Right atrium auricular region (tissue), 2 donors: ENCODE data around the gene SEC62. TPM values are rescaled to one million over a fixed set of nuclear protein-coding genes. Genes with fewer than 3 reads are reported as not detected.

Source experiments
- DNase-seq: peaks from one replicate; pipeline ENCODE4 v3.0.0-alpha.2; 2019; ENCODE audit warnings: low spot score
- H3K27ac ChIP-seq, 2 donors: fragments of 200-600 bp; sonication (generic); 1 replicate in 1 of 2; 2 replicates in 1 of 2; pipeline ENCODE4 v1.5.1; 2016 to 2019
- H3K27me3 ChIP-seq, 2 donors: fragments of 200-600 bp; sonication (generic); one replicate each; pipeline versions ENCODE4 v1.5.1 to v1.6.0; 2017 to 2019
- H3K36me3 ChIP-seq: fragments of 200-600 bp; sonication (generic); one replicate; pipeline ENCODE4 v1.5.1; 2016
- H3K4me1 ChIP-seq, 2 donors: fragments of 200-600 bp; sonication (generic); one replicate each; pipeline versions ENCODE4 v1.5.1 to v1.6.0; 2017 to 2019
- H3K4me3 ChIP-seq, 2 donors: fragments of 200-600 bp; sonication (generic); 1 replicate in 1 of 2; 2 replicates in 1 of 2; pipeline ENCODE4 v1.5.1; 2017 to 2019; ENCODE audit warnings: mild to moderate bottlenecking in 1 of 2, moderate library complexity in 1 of 2
- H3K9me3 ChIP-seq, 2 donors: fragments of 200-600 bp; sonication (generic); one replicate each; pipeline ENCODE4 v1.5.1; 2019
- CTCF ChIP-seq, 2 donors: fragments of 200-600 bp; sonication (generic); IDR thresholded peaks; one replicate each; pipeline ENCODE4 v1.5.1; 2019; ENCODE audit warnings: antibody characterized with exemption in 2 of 2
- total RNA-seq, 2 donors: library from RNA; depleted of rRNA; stranded (reverse); fragments of >200 nt; gene quantifications; one replicate each; pipeline ENCODE4 v1.1.0, GENCODE V29; 2016

The SEC62 gene
- total RNA-seq, 2 donors from 2014 or later = 29.5 to 31.2 TPM

DNA sequence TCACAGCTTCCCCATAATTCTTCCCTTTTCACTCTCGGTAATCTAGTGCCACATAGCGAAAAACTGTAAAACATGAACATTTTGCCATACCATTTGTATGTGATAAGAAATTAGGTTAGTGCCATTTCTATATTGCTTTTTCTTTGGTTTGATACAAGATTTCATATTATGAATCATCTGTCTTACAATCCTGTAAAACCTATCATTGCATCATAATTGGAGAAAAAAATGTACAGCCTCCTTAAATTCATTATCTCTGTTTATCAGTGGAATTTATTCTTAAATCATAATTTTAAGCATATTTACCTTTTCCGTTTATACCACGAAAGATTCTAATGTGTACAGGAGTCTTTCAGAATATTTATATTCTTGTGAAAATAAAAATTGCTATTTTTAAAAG lies 23.8 kb downstream of the SEC62 start:
- Histone ChIP-seq H3K4me1 (no peaks in the 10 kb centered on the region), H3K4me3 (no peak overlapping the region), H3K27me3 (no peaks in the 10 kb centered on the region), H3K9me3 (no peaks in the 10 kb centered on the region), H3K27ac (no peak overlapping the region), H3K36me3 (peaks cover 47% of the 10 kb centered on the region)
- DNase-seq = no peak
- TF ChIP-seq CTCF (IDR thresholded peaks at IDR 0.05) = no peak

- Histone ChIP-seq H3K4me1 (no peaks in the 10 kb centered on the region), H3K4me3 (no peak overlapping the region), H3K36me3 (peaks cover 32% of the 10 kb centered on the region), H3K27ac (no peak overlapping the region), H3K27me3 (no peaks in the 10 kb centered on the region), H3K9me3 (no peaks in the 10 kb centered on the region)
- TF ChIP-seq CTCF (IDR thresholded peaks at IDR 0.05) = no peak
- DNase-seq = no peak
These were observed 25.5 kb downstream of the SEC62 start for GRCh38 chr3:169992156-169992555.

DNA sequence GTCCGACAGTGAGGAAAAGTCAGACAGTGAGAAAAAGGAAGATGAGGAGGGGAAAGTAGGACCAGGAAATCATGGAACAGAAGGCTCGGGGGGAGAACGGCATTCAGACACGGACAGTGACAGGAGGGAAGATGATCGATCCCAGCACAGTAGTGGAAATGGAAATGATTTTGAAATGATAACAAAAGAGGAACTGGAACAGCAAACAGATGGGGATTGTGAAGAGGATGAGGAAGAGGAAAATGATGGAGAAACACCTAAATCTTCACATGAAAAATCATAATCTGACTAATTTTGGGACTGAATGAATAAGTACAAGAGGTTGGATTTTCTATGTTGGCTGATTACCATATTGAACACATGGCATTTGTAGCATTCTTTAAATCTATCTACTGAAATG lies 26.2 kb downstream of the SEC62 start:
- H3K4me1 ChIP-seq = no peaks in the 10 kb centered on the region
- no peak for DNase-seq
- no peak overlapping the region for H3K27ac ChIP-seq
- no peak for TF ChIP-seq CTCF (IDR thresholded peaks at IDR 0.05)
- peaks cover 25% of the 10 kb centered on the region for H3K36me3 ChIP-seq
- no peaks in the 10 kb centered on the region for H3K27me3 ChIP-seq
- no peaks in the 10 kb centered on the region for H3K9me3 ChIP-seq
- no peak overlapping the region for H3K4me3 ChIP-seq

GRCh38 chr3:169993761-169994160 lies 27.2 kb downstream of the SEC62 start:
- TF ChIP-seq CTCF (IDR thresholded peaks at IDR 0.05) = no peak
- Histone ChIP-seq H3K4me1 (no peaks in the 10 kb centered on the region), H3K27ac (no peak overlapping the region), H3K27me3 (no peaks in the 10 kb centered on the region), H3K36me3 (peaks cover 25% of the 10 kb centered on the region), H3K4me3 (no peak overlapping the region), H3K9me3 (no peaks in the 10 kb centered on the region)
- DNase-seq = no peak

DNA sequence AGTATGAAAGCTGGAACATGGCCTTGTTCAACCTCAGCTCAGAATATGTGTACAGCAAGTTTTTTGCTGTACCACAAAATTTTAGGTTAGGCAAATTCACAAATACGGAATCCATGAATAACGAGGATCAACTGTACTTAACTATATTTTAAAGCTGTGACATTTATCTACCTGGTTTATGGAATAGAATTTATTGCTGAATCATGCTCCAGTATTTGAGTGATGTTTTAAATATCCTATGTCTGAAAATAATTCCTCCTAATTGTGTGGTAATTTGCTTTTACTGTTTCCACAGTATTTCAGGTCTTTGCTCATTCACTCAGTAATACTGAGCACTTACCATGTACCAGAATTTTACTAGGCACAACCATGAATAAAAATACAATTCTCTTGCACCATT lies 29.5 kb downstream of the SEC62 start:
- no peak for DNase-seq
- Histone ChIP-seq H3K9me3 (no peaks in the 10 kb centered on the region), H3K4me3 (no peak overlapping the region), H3K36me3 (peaks cover 24% of the 10 kb centered on the region), H3K4me1 (no peaks in the 10 kb centered on the region), H3K27ac (no peak overlapping the region), H3K27me3 (no peaks in the 10 kb centered on the region)
- no peak for TF ChIP-seq CTCF (IDR thresholded peaks at IDR 0.05)

DNA sequence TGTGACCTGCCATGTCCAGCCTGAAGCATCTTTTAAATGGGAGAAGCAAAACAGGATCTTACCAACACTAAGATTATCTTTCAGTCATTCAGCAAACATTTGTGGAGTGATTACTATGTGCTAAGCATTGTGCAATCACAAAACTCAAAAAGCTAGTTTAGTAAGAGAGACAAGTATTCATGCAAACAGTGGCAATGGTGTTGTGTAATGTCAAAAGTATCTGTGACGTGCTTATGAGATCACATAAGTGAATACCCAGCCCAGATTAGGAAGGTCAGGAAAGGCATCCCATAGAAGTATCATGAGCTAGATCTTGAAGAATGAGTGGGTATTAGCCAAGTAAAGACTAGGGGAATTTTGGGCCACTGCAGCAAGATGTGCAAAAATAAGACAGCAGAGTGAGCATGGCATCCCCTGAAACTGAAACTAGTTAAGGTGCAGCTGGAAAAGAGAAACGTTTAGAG lies 32.1 kb downstream of the SEC62 start:
- no peak for TF ChIP-seq CTCF (IDR thresholded peaks at IDR 0.05)
- Histone ChIP-seq H3K27me3 (no peaks in the 10 kb centered on the region), H3K36me3 (peaks cover 10% of the 10 kb centered on the region), H3K9me3 (no peaks in the 10 kb centered on the region), H3K27ac (no peak overlapping the region), H3K4me1 (no peaks in the 10 kb centered on the region), H3K4me3 (no peak overlapping the region)
- DNase-seq = no peak
